ENCODE data around the gene MMAB.

Gene MMAB

DNA sequence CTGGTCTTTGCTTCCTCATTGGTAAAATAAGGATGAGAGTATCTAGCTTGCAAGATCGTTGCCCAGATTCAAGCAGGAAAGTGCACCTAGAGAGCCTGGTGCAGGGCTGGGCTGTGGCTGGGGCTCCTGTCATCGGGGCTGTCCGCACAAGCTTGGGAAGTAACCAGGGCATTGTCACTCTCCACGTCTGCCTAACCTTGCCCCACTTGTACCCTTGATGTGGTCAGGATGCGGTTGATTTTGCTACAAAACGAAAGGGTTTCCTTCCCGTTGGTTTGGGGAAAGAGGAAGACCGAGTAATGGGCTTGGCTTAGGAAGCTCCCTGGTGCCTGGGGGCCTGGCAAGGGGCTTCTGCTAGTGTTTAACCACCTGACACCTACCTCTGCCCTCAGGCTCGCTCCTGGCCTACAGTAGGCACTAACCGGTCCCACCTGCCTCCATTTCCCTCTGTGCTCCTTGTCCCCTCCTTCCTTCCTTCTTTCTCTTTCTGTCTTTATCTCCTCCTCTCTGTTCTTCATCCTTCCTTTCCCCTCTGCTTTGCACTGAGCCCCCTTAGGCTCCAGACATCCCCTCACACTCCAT, 22.1 kb upstream of the MMAB start:
- Histone ChIP-seq H3K4me1 (ENCODE audit: control insufficient read depth, insufficient read depth, low read length, poor library complexity, severe bottlenecking) (peaks cover 22% of the 10 kb centered on the region), H3K36me3 (ENCODE audit: control insufficient read depth, insufficient read depth, low read length) (peaks cover 4% of the 10 kb centered on the region), H3K9me3 (ENCODE audit: control insufficient read depth, low read length) (no peaks in the 10 kb centered on the region), H3K4me3 (ENCODE audit: insufficient read depth, low read depth, low read length, poor library complexity, severe bottlenecking) (no peak overlapping the region), H3K27me3 (replicated peaks; ENCODE audit: control insufficient read depth, insufficient read depth, low read length, poor library complexity, severe bottlenecking) (no peaks in the 10 kb centered on the region), H3K27ac (ENCODE audit: insufficient read depth, low read length, poor library complexity, severe bottlenecking) (no peak overlapping the region)
- DNase-seq: peak in 1 of 3 donors; percentile 5

DNA sequence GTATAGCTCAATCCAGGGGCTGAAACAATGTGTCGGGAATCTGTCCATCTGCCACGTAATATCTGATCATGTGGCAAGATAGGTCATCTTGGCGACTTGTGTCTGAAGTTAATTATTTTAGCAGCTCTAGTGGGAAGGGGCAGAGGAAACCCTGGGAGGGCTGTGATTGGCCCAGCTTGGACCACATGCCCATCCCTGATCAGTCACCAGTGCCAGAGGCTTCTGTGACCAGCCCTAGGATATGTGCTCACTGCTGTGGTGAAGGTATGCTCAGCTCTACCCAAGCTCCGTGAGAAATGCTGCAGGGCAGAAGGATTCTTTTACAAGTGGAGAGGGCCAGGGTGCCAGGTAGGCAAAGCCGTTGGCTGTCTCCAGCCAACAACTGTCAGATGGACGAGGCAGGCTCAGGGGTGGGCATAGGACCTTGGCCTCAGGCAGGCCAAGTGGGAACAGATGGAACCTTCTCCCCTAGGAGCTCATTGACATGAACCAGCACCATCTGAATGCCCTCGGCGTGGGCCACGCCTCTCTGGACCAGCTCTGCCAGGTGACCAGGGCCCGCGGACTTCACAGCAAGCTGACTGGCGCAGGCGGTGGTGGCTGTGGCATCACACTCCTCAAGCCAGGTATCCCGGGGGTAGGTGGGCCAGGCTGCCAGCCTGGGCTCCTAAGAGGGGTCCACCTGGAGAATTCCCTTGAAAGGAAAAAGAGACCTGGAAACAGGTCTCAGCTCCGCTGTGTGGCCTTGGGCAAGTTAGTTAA, 21.4 kb upstream of the MMAB start:
- Histone ChIP-seq H3K4me3 (ENCODE audit: insufficient read depth, low read depth, low read length, poor library complexity, severe bottlenecking) (no peak overlapping the region), H3K4me1 (ENCODE audit: control insufficient read depth, insufficient read depth, low read length, poor library complexity, severe bottlenecking) (peaks cover 22% of the 10 kb centered on the region), H3K36me3 (ENCODE audit: control insufficient read depth, insufficient read depth, low read length) (peaks cover 4% of the 10 kb centered on the region), H3K27me3 (replicated peaks; ENCODE audit: control insufficient read depth, insufficient read depth, low read length, poor library complexity, severe bottlenecking) (no peaks in the 10 kb centered on the region), H3K27ac (ENCODE audit: insufficient read depth, low read length, poor library complexity, severe bottlenecking) (no peak overlapping the region), H3K9me3 (ENCODE audit: control insufficient read depth, low read length) (no peaks in the 10 kb centered on the region)
- DNase-seq: no peak

DNA sequence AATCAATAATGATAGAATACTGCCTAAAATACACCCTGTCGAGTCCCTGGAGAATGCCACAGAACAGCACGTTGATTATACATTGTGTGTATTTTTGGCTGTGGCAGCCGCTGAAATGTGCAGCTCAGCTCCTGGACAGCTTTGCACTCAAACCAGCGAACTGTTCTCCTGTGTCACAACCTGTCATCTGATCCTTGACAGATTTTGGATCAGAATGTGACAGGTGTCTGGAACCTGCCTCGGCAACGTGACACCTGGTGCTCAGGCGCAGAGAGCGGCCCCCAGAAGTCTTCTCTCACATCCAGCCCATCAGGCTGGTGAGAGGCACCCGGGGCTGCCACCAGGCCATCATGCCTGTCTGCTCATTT, 19.6 kb upstream of the MMAB start:
- DNase-seq: no peak
- no peak overlapping the region for H3K4me3 ChIP-seq (ENCODE audit: insufficient read depth, low read depth, low read length, poor library complexity, severe bottlenecking)
- peaks cover 10% of the 10 kb centered on the region for H3K36me3 ChIP-seq (ENCODE audit: control insufficient read depth, insufficient read depth, low read length)

GRCh38 chr12:109592195-109592904, 19.0 kb upstream of the MMAB start:
- Histone ChIP-seq H3K27me3 (replicated peaks; ENCODE audit: control insufficient read depth, insufficient read depth, low read length, poor library complexity, severe bottlenecking) (no peaks in the 10 kb centered on the region), H3K4me3 (ENCODE audit: insufficient read depth, low read depth, low read length, poor library complexity, severe bottlenecking) (no peak overlapping the region), H3K9me3 (ENCODE audit: control insufficient read depth, low read length) (no peaks in the 10 kb centered on the region), H3K27ac (ENCODE audit: insufficient read depth, low read length, poor library complexity, severe bottlenecking) (no peak overlapping the region), H3K36me3 (ENCODE audit: control insufficient read depth, insufficient read depth, low read length) (peaks cover 13% of the 10 kb centered on the region), H3K4me1 (ENCODE audit: control insufficient read depth, insufficient read depth, low read length, poor library complexity, severe bottlenecking) (peaks cover 16% of the 10 kb centered on the region)
- no peak for DNase-seq

More for the DNA sequence above, 19.6 kb upstream of the MMAB start:
- no peak overlapping the region for H3K27ac ChIP-seq (ENCODE audit: insufficient read depth, low read length, poor library complexity, severe bottlenecking)
- H3K9me3 ChIP-seq (ENCODE audit: control insufficient read depth, low read length): no peaks in the 10 kb centered on the region
- no peaks in the 10 kb centered on the region for H3K27me3 ChIP-seq (replicated peaks; ENCODE audit: control insufficient read depth, insufficient read depth, low read length, poor library complexity, severe bottlenecking)
- peaks cover 21% of the 10 kb centered on the region for H3K4me1 ChIP-seq (ENCODE audit: control insufficient read depth, insufficient read depth, low read length, poor library complexity, severe bottlenecking)

DNA sequence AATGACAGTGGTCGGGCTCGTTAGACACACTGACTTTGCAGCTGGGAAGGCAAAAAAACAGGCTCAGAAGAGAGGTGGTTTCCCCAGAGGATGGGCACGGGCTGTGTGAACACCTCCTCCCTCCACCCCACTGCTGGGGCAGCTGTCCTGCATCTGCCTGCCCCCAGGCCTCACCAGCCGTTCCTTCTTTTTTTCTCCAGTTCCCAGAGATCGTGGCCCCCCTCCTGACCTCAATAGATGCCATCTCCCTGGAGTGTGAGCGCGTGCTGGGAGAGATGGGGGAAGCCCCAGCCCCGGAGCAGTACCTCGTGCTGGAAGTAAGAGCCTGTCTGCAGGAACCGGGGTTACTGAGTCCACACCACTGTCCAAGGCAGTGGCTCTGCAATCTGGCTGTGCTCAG, 17.7 kb upstream of the MMAB start:
- peaks cover 16% of the 10 kb centered on the region for H3K4me1 ChIP-seq (ENCODE audit: control insufficient read depth, insufficient read depth, low read length, poor library complexity, severe bottlenecking)
- H3K27me3 ChIP-seq (replicated peaks; ENCODE audit: control insufficient read depth, insufficient read depth, low read length, poor library complexity, severe bottlenecking): no peaks in the 10 kb centered on the region
- H3K9me3 ChIP-seq (ENCODE audit: control insufficient read depth, low read length): no peaks in the 10 kb centered on the region
- H3K27ac ChIP-seq (ENCODE audit: insufficient read depth, low read length, poor library complexity, severe bottlenecking): no peak overlapping the region
- no peak for DNase-seq
- peaks cover 13% of the 10 kb centered on the region for H3K36me3 ChIP-seq (ENCODE audit: control insufficient read depth, insufficient read depth, low read length)
- H3K4me3 ChIP-seq (ENCODE audit: insufficient read depth, low read depth, low read length, poor library complexity, severe bottlenecking): no peak overlapping the region

DNA sequence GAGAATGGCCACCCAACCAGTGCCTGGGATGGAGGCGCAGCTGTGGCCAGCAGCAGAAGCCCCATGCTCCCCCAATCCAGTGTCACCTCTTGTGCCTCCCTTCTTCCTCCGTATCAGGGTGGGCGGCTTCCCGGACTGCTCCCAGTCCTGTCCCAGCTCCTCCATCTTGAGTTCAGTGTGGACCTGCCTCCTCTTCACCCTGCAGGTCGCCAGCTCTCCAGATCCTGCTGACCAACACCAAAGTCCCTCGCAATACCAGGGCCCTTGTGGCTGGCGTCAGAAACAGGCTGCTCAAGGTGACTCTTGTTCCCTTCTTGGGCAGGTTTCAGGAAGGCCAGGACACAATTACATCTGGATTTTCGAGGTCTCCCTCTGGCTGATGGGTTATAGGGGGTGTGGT, 17.3 kb upstream of the MMAB start:
- no peak for DNase-seq
- no peaks in the 10 kb centered on the region for H3K9me3 ChIP-seq (ENCODE audit: control insufficient read depth, low read length)
- peaks cover 13% of the 10 kb centered on the region for H3K36me3 ChIP-seq (ENCODE audit: control insufficient read depth, insufficient read depth, low read length)
- no peak overlapping the region for H3K4me3 ChIP-seq (ENCODE audit: insufficient read depth, low read depth, low read length, poor library complexity, severe bottlenecking)
- H3K4me1 ChIP-seq (ENCODE audit: control insufficient read depth, insufficient read depth, low read length, poor library complexity, severe bottlenecking): peaks cover 14% of the 10 kb centered on the region
- H3K27me3 ChIP-seq (replicated peaks; ENCODE audit: control insufficient read depth, insufficient read depth, low read length, poor library complexity, severe bottlenecking): no peaks in the 10 kb centered on the region
- H3K27ac ChIP-seq (ENCODE audit: insufficient read depth, low read length, poor library complexity, severe bottlenecking): no peak overlapping the region

DNA sequence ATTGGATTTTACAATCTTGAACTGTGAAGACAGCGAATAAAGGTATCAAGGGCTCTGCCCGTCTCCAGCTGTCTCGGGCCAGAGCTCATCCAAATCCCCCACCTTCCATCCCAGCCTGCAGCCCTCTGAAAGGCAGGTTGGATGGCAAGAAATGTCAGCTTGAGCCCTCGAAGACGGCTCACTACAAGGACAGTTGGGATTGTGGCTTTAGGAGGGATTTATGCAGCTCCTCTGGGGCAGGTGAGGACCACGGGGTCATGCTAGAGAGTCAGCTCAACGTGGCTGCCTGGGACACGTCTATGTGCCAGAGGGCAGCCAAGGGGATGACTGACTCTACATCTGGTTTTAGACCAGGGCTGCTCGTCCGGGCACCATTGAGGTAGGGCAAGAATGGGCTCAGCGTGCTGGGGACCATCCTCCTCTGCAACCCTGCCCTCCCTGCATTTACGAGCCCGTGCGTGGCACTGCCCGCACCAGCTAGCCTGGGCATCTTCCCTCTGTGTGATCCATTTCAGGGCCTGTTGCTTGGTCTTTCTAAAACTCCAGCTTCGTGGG, 16.5 kb upstream of the MMAB start:
- Histone ChIP-seq H3K9me3 (ENCODE audit: control insufficient read depth, low read length) (no peaks in the 10 kb centered on the region), H3K4me3 (ENCODE audit: insufficient read depth, low read depth, low read length, poor library complexity, severe bottlenecking) (no peak overlapping the region), H3K4me1 (ENCODE audit: control insufficient read depth, insufficient read depth, low read length, poor library complexity, severe bottlenecking) (peaks cover 6% of the 10 kb centered on the region), H3K27ac (ENCODE audit: insufficient read depth, low read length, poor library complexity, severe bottlenecking) (no peak overlapping the region), H3K27me3 (replicated peaks; ENCODE audit: control insufficient read depth, insufficient read depth, low read length, poor library complexity, severe bottlenecking) (no peaks in the 10 kb centered on the region), H3K36me3 (ENCODE audit: control insufficient read depth, insufficient read depth, low read length) (peaks cover 13% of the 10 kb centered on the region)
- DNase-seq: no peak

DNA sequence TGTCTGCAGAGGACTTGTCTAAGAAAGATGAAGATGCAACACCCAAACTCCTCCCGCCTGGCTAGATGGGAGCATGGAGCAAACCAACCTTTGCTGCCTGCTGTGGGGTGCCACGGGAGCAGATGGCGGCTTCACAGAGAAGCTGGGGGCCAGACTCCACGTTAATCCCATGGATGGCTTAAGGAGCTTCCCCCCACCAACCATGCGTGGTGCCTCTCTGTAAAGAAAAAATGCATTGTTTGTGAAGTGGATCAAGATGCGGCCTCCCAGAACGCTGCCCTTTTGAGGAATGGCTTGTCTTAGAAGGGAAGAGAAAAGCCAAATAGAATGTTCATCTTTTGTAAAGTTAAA, 15.9 kb upstream of the MMAB start:
- Histone ChIP-seq H3K27me3 (replicated peaks; ENCODE audit: control insufficient read depth, insufficient read depth, low read length, poor library complexity, severe bottlenecking) (no peaks in the 10 kb centered on the region), H3K4me3 (ENCODE audit: insufficient read depth, low read depth, low read length, poor library complexity, severe bottlenecking) (no peak overlapping the region), H3K4me1 (ENCODE audit: control insufficient read depth, insufficient read depth, low read length, poor library complexity, severe bottlenecking) (peaks cover under 1% of the 10 kb centered on the region), H3K36me3 (ENCODE audit: control insufficient read depth, insufficient read depth, low read length) (peaks cover 13% of the 10 kb centered on the region), H3K9me3 (ENCODE audit: control insufficient read depth, low read length) (no peaks in the 10 kb centered on the region), H3K27ac (ENCODE audit: insufficient read depth, low read length, poor library complexity, severe bottlenecking) (no peak overlapping the region)
- DNase-seq: no peak

DNA sequence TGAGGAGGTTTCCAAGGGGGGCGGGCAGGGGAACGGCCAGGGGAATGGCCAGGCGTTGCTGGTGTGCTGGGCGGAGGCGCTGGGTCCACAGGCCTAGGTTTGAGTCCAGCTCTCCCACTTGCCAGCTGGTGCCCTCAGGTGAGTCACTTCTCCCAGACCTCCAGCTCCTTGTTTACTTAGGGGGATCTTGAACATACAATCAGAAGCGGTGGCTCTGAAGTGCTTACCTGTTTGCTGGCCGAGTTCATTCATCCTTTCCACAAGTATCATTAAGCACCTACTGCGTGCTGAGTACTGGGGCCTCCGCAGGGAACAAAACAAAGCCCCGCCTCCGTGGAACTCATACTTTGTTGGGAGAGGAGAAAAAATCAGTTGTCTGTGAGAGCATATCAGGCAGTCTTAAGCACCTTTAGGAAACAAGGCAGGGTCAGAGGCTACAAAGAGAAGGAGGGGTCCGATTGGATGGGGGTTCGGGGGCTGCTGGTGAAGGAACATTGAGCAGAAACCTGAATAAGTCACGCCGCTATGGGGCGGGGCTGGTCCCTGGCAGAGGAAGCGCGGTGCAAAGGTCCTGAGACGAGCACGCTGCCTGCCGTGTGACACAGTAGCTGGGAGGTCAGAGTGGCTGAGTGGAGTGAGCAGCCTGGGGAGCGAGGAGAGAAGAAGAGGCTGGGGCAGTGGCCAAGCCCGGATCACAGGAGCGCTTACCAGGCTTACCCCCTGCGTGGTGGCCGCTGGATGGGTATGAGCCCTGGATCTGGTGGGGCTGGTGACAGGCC, 15.3 kb upstream of the MMAB start:
- Histone ChIP-seq H3K9me3 (ENCODE audit: control insufficient read depth, low read length) (no peaks in the 10 kb centered on the region), H3K27ac (ENCODE audit: insufficient read depth, low read length, poor library complexity, severe bottlenecking) (no peak overlapping the region), H3K4me3 (ENCODE audit: insufficient read depth, low read depth, low read length, poor library complexity, severe bottlenecking) (no peak overlapping the region), H3K4me1 (ENCODE audit: control insufficient read depth, insufficient read depth, low read length, poor library complexity, severe bottlenecking) (no peaks in the 10 kb centered on the region), H3K36me3 (ENCODE audit: control insufficient read depth, insufficient read depth, low read length) (peaks cover 13% of the 10 kb centered on the region), H3K27me3 (replicated peaks; ENCODE audit: control insufficient read depth, insufficient read depth, low read length, poor library complexity, severe bottlenecking) (no peaks in the 10 kb centered on the region)
- no peak for DNase-seq
